A673 (cell line): ENCODE results near the gene RASA3. TPM values are rescaled to one million over a fixed set of nuclear protein-coding genes. Genes with fewer than 3 reads are reported as not detected.

Experiments
- BruUV-seq: library from RNA; stranded (reverse); fragments of 400-500 nt; replicated peaks from 2 replicates; lab custom pipeline; 2021; lab: Mats Ljungman, UMichigan
- CTCF ChIA-PET: fragments of 300-600 bp; sonication (Branson Sonifier 250); formaldehyde crosslinking; loops from one replicate; lab custom pipeline; 2022; ENCODE audit warnings: antibody characterized with exemption; lab: Charles Lee
- POLR2A ChIA-PET: fragments of 300-600 bp; sonication (Branson Sonifier 250); formaldehyde crosslinking; loops from one replicate; lab custom pipeline; 2022; ENCODE audit warnings: antibody characterized with exemption; ENCODE audit not compliant: low non-redundant PET; lab: Charles Lee
- DNase-seq: peaks from one replicate; pipeline ENCODE4 v3.0.0-alpha.2; 2015; ENCODE audit warnings: low spot score
- H3K27ac ChIP-seq: fragments of 200-600 bp; sonication (generic); 2 replicates; pipeline ENCODE4 v1.5.1; 2016; ENCODE audit warnings: mixed run types, low read depth, mild to moderate bottlenecking, mixed read lengths, antibody characterized with exemption, low read length; ENCODE audit not compliant: poor library complexity, severe bottlenecking
- H3K27me3 ChIP-seq: fragments of 200-600 bp; sonication (generic); replicated peaks from 2 replicates; pipeline ENCODE4 v1.6.1; 2017; ENCODE audit warnings: mixed run types, low read depth, mild to moderate bottlenecking, mixed read lengths, antibody characterized with exemption, low read length; ENCODE audit not compliant: insufficient read depth, poor library complexity
- H3K36me3 ChIP-seq: fragments of 200-600 bp; sonication (generic); 2 replicates; pipeline ENCODE4 v1.6.1; 2016; ENCODE audit warnings: mixed run types, mild to moderate bottlenecking, mixed read lengths, antibody characterized with exemption, low read length; ENCODE audit not compliant: insufficient read depth, poor library complexity, severe bottlenecking
- H3K4me1 ChIP-seq: fragments of 200-600 bp; sonication (generic); 2 replicates; pipeline ENCODE4 v1.6.1; 2017; ENCODE audit warnings: mixed run types, mild to moderate bottlenecking, mixed read lengths, antibody characterized with exemption, low read length; ENCODE audit not compliant: insufficient read depth, poor library complexity, severe bottlenecking
- H3K4me3 ChIP-seq: fragments of 200-600 bp; sonication (generic); 2 replicates; pipeline ENCODE4 v1.5.1; 2016; ENCODE audit warnings: low read depth, mixed run types, mild to moderate bottlenecking, mixed read lengths, low read length; ENCODE audit not compliant: poor library complexity, severe bottlenecking
- H3K9me3 ChIP-seq: fragments of 200-600 bp; sonication (generic); 2 replicates; pipeline ENCODE4 v1.6.1; 2016; ENCODE audit warnings: mixed run types, low read depth, mild to moderate bottlenecking, mixed read lengths, antibody characterized with exemption, low read length; ENCODE audit not compliant: poor library complexity, severe bottlenecking
- EZH2 ChIP-seq: fragments of 200-600 bp; sonication (generic); IDR thresholded peaks from 2 replicates; pipeline ENCODE4 v1.6.1; 2017; ENCODE audit warnings: borderline replicate concordance, low read depth, mild to moderate bottlenecking, mixed read lengths, antibody characterized with exemption, low read length; ENCODE audit not compliant: poor library complexity, severe bottlenecking
- intact Hi-C: fragments of 100-400 bp; cut with micrococcal nuclease; formaldehyde crosslinking; loops from one replicate; pipeline ENCODE4 v1.10.0; 2022; ENCODE audit not compliant: unreplicated experiment
- total RNA-seq: library from RNA; stranded (reverse); gene quantifications from 2 replicates; pipeline ENCODE4 v1.2.3, GENCODE V29; 2021
- TF ChIP-seq, protein P1 (sequence below): fragments of 300-800, 200-600 bp; sonication (generic); conservative IDR thresholded peaks from 2 replicates; pipeline ENCODE4 v1.5.1; 2017; ENCODE audit warnings: low read depth, mild to moderate bottlenecking, antibody characterized with exemption, low read length, moderate library complexity, mixed read lengths

Gene RASA3
- total RNA-seq, 1 experiment from 2014 or later = 22.1 TPM

DNA sequence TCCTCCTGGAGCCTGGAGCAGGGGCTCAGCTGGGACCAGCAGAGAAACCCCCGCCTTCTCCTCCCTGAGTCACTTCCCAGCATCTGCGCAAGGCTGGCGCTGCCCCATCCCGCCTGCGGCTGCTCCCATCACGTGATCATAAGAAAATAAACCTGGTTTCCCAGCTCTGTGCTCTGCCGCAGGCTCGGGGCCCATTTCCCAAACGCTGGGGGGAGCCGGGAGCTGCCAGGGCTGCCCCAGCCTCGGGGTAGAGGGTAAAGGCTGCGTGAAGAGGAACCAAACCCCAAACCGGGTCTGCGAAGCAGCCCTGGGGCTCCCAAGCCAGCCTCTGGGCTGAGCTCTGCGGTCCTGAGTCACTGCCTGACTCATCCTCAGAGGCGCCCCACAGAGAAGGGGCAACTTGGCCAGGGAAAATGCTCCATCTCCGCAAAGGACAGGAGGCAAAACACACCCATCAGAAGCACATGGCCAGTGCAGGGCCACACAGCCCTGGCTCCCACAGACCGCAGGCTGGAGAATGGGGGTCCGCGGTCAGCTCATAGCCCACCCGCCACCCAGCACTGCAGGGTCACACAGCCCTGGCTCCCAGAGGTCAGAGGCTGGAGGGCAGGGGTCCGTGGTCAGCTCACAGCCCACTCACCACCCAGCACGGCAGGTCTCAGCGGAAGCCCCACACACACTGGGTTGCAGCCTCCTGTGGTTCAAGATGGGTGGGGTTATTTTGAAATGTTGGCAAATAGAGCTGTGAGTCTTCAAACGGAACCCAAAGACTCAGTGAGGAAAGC is 67.1 kb downstream of the RASA3 start:
- Histone ChIP-seq H3K9me3 (no peaks in the 10 kb centered on the region), H3K4me1 (peaks cover 27% of the 10 kb centered on the region), H3K27me3 (no peaks in the 10 kb centered on the region), H3K4me3 (peak overlapping the region; percentile 36), H3K27ac (peak overlapping the region; percentile 82), H3K36me3 (no peaks in the 10 kb centered on the region)
- TF ChIP-seq, protein P1, sequence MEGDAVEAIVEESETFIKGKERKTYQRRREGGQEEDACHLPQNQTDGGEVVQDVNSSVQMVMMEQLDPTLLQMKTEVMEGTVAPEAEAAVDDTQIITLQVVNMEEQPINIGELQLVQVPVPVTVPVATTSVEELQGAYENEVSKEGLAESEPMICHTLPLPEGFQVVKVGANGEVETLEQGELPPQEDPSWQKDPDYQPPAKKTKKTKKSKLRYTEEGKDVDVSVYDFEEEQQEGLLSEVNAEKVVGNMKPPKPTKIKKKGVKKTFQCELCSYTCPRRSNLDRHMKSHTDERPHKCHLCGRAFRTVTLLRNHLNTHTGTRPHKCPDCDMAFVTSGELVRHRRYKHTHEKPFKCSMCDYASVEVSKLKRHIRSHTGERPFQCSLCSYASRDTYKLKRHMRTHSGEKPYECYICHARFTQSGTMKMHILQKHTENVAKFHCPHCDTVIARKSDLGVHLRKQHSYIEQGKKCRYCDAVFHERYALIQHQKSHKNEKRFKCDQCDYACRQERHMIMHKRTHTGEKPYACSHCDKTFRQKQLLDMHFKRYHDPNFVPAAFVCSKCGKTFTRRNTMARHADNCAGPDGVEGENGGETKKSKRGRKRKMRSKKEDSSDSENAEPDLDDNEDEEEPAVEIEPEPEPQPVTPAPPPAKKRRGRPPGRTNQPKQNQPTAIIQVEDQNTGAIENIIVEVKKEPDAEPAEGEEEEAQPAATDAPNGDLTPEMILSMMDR = no peak
- TF ChIP-seq EZH2 = no peak
- ChIA-PET CTCF (interaction anchor here (0.7 kb wide), 2 partner anchors 9 to 222 kb away, joined by 3 read pairs; no protein-coding TSS in a partner anchor), POLR2A (no interaction called here)
- BruUV-seq = no TSS peak
- DNase-seq = peak; percentile 89
- intact Hi-C loops = loop anchor here (10.0 kb wide), 1 partner anchor 49 kb away; no protein-coding TSS in a partner anchor

- CTCF ChIA-PET = interaction anchor here (0.7 kb wide), 1 partner anchor 221 kb away, joined by 3 read pairs; no protein-coding TSS in a partner anchor
- TSS peak; percentile 89 for BruUV-seq
- no peak overlapping the region for H3K4me3 ChIP-seq
These were observed 67.8 kb downstream of the RASA3 start for GRCh38 chr13:114064450-114065140.

DNA sequence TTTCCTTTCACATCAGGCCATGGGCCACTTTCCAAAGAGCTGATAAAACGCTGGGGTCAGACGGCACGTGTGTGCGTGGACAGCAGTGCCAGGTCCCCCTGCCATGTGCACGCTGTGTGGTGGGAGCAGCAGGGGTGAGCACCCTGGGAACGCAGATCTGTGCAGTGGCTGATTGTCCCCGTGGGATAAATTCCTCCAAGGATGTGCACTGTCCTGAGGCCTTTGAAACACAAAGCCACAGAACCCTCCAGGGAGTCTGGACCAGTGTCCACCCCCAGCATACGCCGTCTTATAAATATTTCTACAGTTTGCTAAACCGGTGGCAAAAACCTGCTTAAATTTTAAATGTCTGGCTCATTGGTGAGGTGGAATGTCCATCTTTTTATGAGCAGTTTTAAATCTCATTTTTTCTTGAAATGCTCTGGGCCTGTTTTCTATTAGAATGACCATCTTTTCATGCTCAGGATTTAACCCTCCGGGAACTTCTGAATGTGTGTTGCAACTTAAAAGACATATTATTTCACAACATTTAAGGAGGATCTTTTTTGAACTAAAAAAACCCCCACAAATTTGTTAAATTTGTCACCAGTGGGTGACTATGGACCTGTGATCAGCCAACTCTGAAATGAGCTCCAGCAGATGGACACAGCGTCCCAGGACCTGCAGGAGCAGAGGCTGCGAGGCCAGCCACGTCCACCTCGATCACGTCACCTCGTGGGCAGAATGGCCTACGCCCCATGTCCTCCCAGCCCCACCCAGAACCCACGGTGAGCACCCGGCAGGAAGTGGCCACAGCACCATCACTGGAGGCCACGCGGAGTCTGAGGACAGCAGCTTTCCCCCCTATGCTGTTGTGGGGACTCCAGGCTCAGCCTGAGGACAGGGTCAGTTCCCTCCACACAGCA is 68.6 kb downstream of the RASA3 start:
- DNase-seq = no peak
- no peaks in the 10 kb centered on the region for H3K27me3 ChIP-seq
- ChIA-PET POLR2A (interaction anchor here (0.7 kb wide), 1 partner anchor 13 kb away, joined by 4 read pairs; no protein-coding TSS in a partner anchor), CTCF (no interaction called here)
- no peak overlapping the region for H3K4me3 ChIP-seq
- TF ChIP-seq EZH2 = no peak
- TF ChIP-seq, protein P1 = no peak
- no peaks in the 10 kb centered on the region for H3K9me3 ChIP-seq
- peaks cover 27% of the 10 kb centered on the region for H3K4me1 ChIP-seq
- intact Hi-C loops = loop anchor here (10.0 kb wide), 1 partner anchor 51 kb away; no protein-coding TSS in a partner anchor
- peak overlapping the region; percentile 82 for H3K27ac ChIP-seq
- H3K36me3 ChIP-seq = no peaks in the 10 kb centered on the region
- no TSS peak for BruUV-seq

More at GRCh38 chr13:114064450-114065140, 67.8 kb downstream of the RASA3 start:
- Histone ChIP-seq H3K27me3 (no peaks in the 10 kb centered on the region), H3K4me1 (peaks cover 27% of the 10 kb centered on the region), H3K9me3 (no peaks in the 10 kb centered on the region), H3K27ac (peak overlapping the region; percentile 82), H3K36me3 (no peaks in the 10 kb centered on the region)
- DNase-seq = no peak
- intact Hi-C loops = loop anchor here (10.0 kb wide), 1 partner anchor 50 kb away; no protein-coding TSS in a partner anchor
- no peak for TF ChIP-seq EZH2
- POLR2A ChIA-PET = no interaction called here
